HEK293 (cell line): ENCODE data around the gene ZNF675.

Source experiments
- CTCF ChIA-PET: fragments of 350-600 bp; formaldehyde crosslinking; extraction: SDS; loops from one replicate; lab custom pipeline; 2021; ENCODE audit warnings: antibody characterized with exemption; lab: Yijun Ruan, JAX
- POLR2A ChIA-PET: fragments of 300-600 bp; formaldehyde crosslinking; extraction: SDS; loops from one replicate; lab custom pipeline; 2020; ENCODE audit warnings: antibody characterized with exemption, inconsistent platforms; lab: Yijun Ruan, JAX
- H3K27ac ChIP-seq: fragments of 200-500 bp; sonication (Bioruptor generic); 2 replicates; pipeline ENCODE4 v1.5.1; 2014; ENCODE audit warnings: low read depth, low read length, control low read depth, inconsistent platforms; ENCODE audit errors: extremely low read depth
- H3K36me3 ChIP-seq, 2 experiments: fragments of 200-500 bp in 1 of 2; sonication (Bioruptor generic) in 1 of 2; 1 replicate in 1 of 2; 2 replicates in 1 of 2; pipeline ENCODE4 v1.5.1; 2014 to 2017; ENCODE audit warnings: inconsistent platforms in 2 of 2, low read length in 2 of 2; ENCODE audit not compliant: control insufficient read depth in 2 of 2, insufficient read depth in 1 of 2
- H3K4me1 ChIP-seq: fragments of 200-500 bp; sonication (Bioruptor generic); 2 replicates; pipeline ENCODE4 v1.5.1; 2014; ENCODE audit warnings: mild to moderate bottlenecking, low read length, inconsistent platforms; ENCODE audit not compliant: control insufficient read depth, insufficient read depth
- H3K4me3 ChIP-seq: 2 replicates; pipeline ENCODE4 v1.5.1; 2011; ENCODE audit warnings: low read depth, mild to moderate bottlenecking, control low read depth, low read length, moderate library complexity
- H3K9me3 ChIP-seq: fragments of 200-500 bp; sonication (Bioruptor generic); 2 replicates; pipeline ENCODE4 v1.5.1; 2014; ENCODE audit warnings: low read depth, low read length, inconsistent platforms; ENCODE audit not compliant: control insufficient read depth, insufficient read depth
- FEZF1 ChIP-seq: fragments of 450-650 bp; formaldehyde crosslinking; IDR thresholded peaks from 2 replicates; pipeline ENCODE4 v1.5.1; 2016; ENCODE audit warnings: missing biosample characterization, missing genetic modification characterization
- IKZF3 ChIP-seq: fragments of 450-650 bp; IDR thresholded peaks from 2 replicates; pipeline ENCODE4 v1.5.0; 2018; ENCODE audit warnings: missing biosample characterization, mild to moderate bottlenecking, missing genetic modification characterization, moderate library complexity
- KLF7 ChIP-seq: fragments of 450-650 bp; formaldehyde crosslinking; IDR thresholded peaks from 2 replicates; pipeline ENCODE4 v1.5.1; 2016; ENCODE audit warnings: missing biosample characterization, missing genetic modification characterization, borderline replicate concordance
- KLF9 ChIP-seq: fragments of 450-650 bp; formaldehyde crosslinking; IDR thresholded peaks from 2 replicates; pipeline ENCODE4 v1.5.1; 2016; ENCODE audit warnings: missing biosample characterization, missing genetic modification characterization, low read depth
- ZNF174 ChIP-seq: fragments of 450-650 bp; formaldehyde crosslinking; IDR thresholded peaks from 2 replicates; pipeline ENCODE4 v1.5.0; 2017; ENCODE audit warnings: missing biosample characterization, mild to moderate bottlenecking, missing genetic modification characterization
- ZNF248 ChIP-seq: fragments of 450-650 bp; formaldehyde crosslinking; IDR thresholded peaks from 2 replicates; pipeline ENCODE4 v1.5.1; 2017; ENCODE audit warnings: missing biosample characterization, missing genetic modification characterization
- ZNF341 ChIP-seq: fragments of 450-650 bp; formaldehyde crosslinking; IDR thresholded peaks from 2 replicates; pipeline ENCODE4; 2016; ENCODE audit warnings: low read depth, missing biosample characterization, missing genetic modification characterization
- ZNF362 ChIP-seq: fragments of 450-650 bp; formaldehyde crosslinking; IDR thresholded peaks from 2 replicates; pipeline ENCODE4 v1.5.1; 2016; ENCODE audit warnings: missing biosample characterization, missing genetic modification characterization
- ZNF510 ChIP-seq: fragments of 450-650 bp; formaldehyde crosslinking; IDR thresholded peaks from 2 replicates; pipeline ENCODE4 v1.5.1; 2018; ENCODE audit warnings: mild to moderate bottlenecking, missing genetic modification characterization, missing biosample characterization; ENCODE audit not compliant: insufficient replicate concordance
- ZNF623 ChIP-seq: fragments of 450-650 bp; formaldehyde crosslinking; IDR thresholded peaks from 2 replicates; pipeline ENCODE4 v1.5.1; 2016; ENCODE audit warnings: missing biosample characterization, missing genetic modification characterization
- ZNF670 ChIP-seq: fragments of 450-650 bp; formaldehyde crosslinking; IDR thresholded peaks from 2 replicates; pipeline ENCODE4 v1.5.1; 2016; ENCODE audit warnings: missing biosample characterization, missing genetic modification characterization, low read depth
- ZNF792 ChIP-seq: fragments of 450-650 bp; formaldehyde crosslinking; IDR thresholded peaks from 2 replicates; pipeline ENCODE4 v1.5.1; 2016; ENCODE audit warnings: missing biosample characterization, missing genetic modification characterization
- ZSCAN30 ChIP-seq: fragments of 450-650 bp; IDR thresholded peaks from 2 replicates; pipeline ENCODE4 v1.5.1; 2018; ENCODE audit warnings: missing biosample characterization, mild to moderate bottlenecking, missing genetic modification characterization, moderate library complexity
- ZSCAN4 ChIP-seq: fragments of 450-650 bp; formaldehyde crosslinking; IDR thresholded peaks from 2 replicates; pipeline ENCODE4 v1.5.1; 2017; ENCODE audit warnings: missing biosample characterization, missing genetic modification characterization
- TF ChIP-seq, protein P1 (sequence below): fragments of 450-650 bp; formaldehyde crosslinking; IDR thresholded peaks from 2 replicates; pipeline ENCODE4 v1.5.1; 2016; ENCODE audit warnings: missing biosample characterization, missing genetic modification characterization
- TF ChIP-seq, protein P2 (sequence below): fragments of 450-650 bp; formaldehyde crosslinking; IDR thresholded peaks from 2 replicates; pipeline ENCODE4 v1.5.1; 2017; ENCODE audit warnings: missing biosample characterization, mild to moderate bottlenecking, missing genetic modification characterization, moderate library complexity
- TF ChIP-seq, protein P3 (sequence below): fragments of 450-650 bp; formaldehyde crosslinking; IDR thresholded peaks from 2 replicates; pipeline ENCODE4 v1.5.1; 2016; ENCODE audit warnings: missing biosample characterization, missing genetic modification characterization

Gene ZNF675

DNA sequence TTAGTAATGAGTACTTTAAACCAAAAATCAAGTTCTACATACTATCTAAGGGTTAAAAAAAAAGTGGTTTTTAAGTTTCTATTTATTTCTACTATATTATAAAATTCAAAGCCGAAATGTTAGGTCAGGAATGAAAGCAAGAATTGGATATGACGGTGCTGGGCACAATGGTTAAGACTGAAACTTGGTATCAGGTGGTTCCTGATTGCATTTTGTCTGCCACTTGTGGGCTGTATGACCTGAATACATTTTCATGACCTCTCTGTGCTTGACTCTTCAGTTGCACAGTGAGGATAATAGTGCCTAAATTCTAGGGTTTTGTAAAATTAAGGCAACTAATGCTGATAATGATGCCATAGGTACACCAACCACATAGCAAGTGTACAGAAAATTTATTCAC is 22.3 kb upstream of the ZNF675 start:
- Histone ChIP-seq H3K4me3 (no peak overlapping the region), H3K27ac (no peak overlapping the region), H3K36me3 (no peaks in the 10 kb centered on the region), H3K4me1 (no peaks in the 10 kb centered on the region), H3K9me3 (no peaks in the 10 kb centered on the region)
- POLR2A ChIA-PET = no interaction called here
- CTCF ChIA-PET = interaction anchor here (0.6 kb wide), 2 partner anchors 91 to 337 kb away, joined by 3 to 4 read pairs; no protein-coding TSS in a partner anchor
- TF ChIP-seq, protein P1, sequence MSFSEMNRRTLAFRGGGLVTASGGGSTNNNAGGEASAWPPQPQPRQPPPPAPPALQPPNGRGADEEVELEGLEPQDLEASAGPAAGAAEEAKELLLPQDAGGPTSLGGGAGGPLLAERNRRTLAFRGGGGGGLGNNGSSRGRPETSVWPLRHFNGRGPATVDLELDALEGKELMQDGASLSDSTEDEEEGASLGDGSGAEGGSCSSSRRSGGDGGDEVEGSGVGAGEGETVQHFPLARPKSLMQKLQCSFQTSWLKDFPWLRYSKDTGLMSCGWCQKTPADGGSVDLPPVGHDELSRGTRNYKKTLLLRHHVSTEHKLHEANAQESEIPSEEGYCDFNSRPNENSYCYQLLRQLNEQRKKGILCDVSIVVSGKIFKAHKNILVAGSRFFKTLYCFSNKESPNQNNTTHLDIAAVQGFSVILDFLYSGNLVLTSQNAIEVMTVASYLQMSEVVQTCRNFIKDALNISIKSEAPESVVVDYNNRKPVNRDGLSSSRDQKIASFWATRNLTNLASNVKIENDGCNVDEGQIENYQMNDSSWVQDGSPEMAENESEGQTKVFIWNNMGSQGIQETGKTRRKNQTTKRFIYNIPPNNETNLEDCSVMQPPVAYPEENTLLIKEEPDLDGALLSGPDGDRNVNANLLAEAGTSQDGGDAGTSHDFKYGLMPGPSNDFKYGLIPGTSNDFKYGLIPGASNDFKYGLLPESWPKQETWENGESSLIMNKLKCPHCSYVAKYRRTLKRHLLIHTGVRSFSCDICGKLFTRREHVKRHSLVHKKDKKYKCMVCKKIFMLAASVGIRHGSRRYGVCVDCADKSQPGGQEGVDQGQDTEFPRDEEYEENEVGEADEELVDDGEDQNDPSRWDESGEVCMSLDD (tag by site-specific recombination) = no peak
- TF ChIP-seq ZNF510 (tag by site-specific recombination) (no peak), FEZF1 (tag by site-specific recombination) (no peak), ZNF792 (no peak), IKZF3 (tag by site-specific recombination) (no peak), KLF9 (tag by site-specific recombination) (no peak), ZNF670 (tag by site-specific recombination) (no peak), KLF7 (no peak), ZNF174 (no peak)
- TF ChIP-seq, protein P2, sequence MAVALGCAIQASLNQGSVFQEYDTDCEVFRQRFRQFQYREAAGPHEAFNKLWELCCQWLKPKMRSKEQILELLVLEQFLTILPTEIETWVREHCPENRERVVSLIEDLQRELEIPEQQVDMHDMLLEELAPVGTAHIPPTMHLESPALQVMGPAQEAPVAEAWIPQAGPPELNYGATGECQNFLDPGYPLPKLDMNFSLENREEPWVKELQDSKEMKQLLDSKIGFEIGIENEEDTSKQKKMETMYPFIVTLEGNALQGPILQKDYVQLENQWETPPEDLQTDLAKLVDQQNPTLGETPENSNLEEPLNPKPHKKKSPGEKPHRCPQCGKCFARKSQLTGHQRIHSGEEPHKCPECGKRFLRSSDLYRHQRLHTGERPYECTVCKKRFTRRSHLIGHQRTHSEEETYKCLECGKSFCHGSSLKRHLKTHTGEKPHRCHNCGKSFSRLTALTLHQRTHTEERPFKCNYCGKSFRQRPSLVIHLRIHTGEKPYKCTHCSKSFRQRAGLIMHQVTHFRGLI (tag by site-specific recombination) = no peak

GRCh38 chr19:23706657-23707056 is 19.6 kb upstream of the ZNF675 start:
- Histone ChIP-seq H3K4me3 (no peak overlapping the region), H3K36me3 (no peaks in the 10 kb centered on the region), H3K27ac (no peak overlapping the region), H3K9me3 (no peaks in the 10 kb centered on the region), H3K4me1 (no peaks in the 10 kb centered on the region)
- TF ChIP-seq ZSCAN30 (no peak), ZNF362 (tag by site-specific recombination) (no peak), ZNF248 (no peak), ZNF670 (tag by site-specific recombination) (no peak), ZNF341 (tag by site-specific recombination) (no peak), ZSCAN4 (tag by site-specific recombination) (no peak), ZNF623 (tag by site-specific recombination) (no peak)
- TF ChIP-seq, protein P3, sequence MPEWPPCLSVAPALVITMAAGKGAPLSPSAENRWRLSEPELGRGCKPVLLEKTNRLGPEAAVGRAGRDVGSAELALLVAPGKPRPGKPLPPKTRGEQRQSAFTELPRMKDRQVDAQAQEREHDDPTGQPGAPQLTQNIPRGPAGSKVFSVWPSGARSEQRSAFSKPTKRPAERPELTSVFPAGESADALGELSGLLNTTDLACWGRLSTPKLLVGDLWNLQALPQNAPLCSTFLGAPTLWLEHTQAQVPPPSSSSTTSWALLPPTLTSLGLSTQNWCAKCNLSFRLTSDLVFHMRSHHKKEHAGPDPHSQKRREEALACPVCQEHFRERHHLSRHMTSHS (tag by site-specific recombination) = no peak
- CTCF ChIA-PET = no interaction called here
- POLR2A ChIA-PET = no interaction called here
